Mesendoderm (in vitro differentiated cells): ENCODE measurements around the gene FAM110A. TPM values are rescaled to one million over a fixed set of nuclear protein-coding genes. Genes with fewer than 3 reads are reported as not detected.
A peak's percentile ranks its signal among the peaks of the same experiment; 100 is the strongest.
"Not testable (repeated sequence)": the region's sequence is repeated elsewhere in the genome, so short reads cannot be mapped to it uniquely, and the experiment has no call there.

ENCODE experiments used
- DNase-seq: peaks from one replicate; pipeline ENCODE4 v3.0.0; 2013
- H2AK5ac ChIP-seq: 2 replicates; pipeline ENCODE4 v1.6.1; 2013; ENCODE audit warnings: low read length, inconsistent platforms
- H2BK120ac ChIP-seq: 2 replicates; pipeline ENCODE4 v1.6.1; 2013; ENCODE audit warnings: low read depth, mild to moderate bottlenecking, low read length, moderate library complexity, mixed read lengths
- H2BK15ac ChIP-seq: replicated peaks from 2 replicates; pipeline ENCODE4 v1.6.1; 2013; ENCODE audit warnings: low read depth, mild to moderate bottlenecking, moderate library complexity
- H2BK5ac ChIP-seq: 2 replicates; pipeline ENCODE4 v1.6.1; 2013; ENCODE audit warnings: low read length, inconsistent platforms
- H3K18ac ChIP-seq: 2 replicates; pipeline ENCODE4 v1.6.1; 2013; ENCODE audit warnings: mild to moderate bottlenecking, low read length, mixed read lengths
- H3K23ac ChIP-seq: one replicate; pipeline ENCODE4 v1.6.1; 2013; ENCODE audit warnings: low read length
- H3K27ac ChIP-seq: 2 replicates; pipeline ENCODE4 v1.5.1; 2013; ENCODE audit warnings: low read depth, mild to moderate bottlenecking, inconsistent platforms, low read length, moderate library complexity
- H3K27me3 ChIP-seq: 2 replicates; pipeline ENCODE4 v1.6.1; 2013; ENCODE audit warnings: low read length, control low read depth, mild to moderate bottlenecking, inconsistent platforms; ENCODE audit not compliant: insufficient read depth, poor library complexity
- H3K36me3 ChIP-seq: 2 replicates; pipeline ENCODE4 v1.6.1; 2013; ENCODE audit warnings: low read length, inconsistent platforms; ENCODE audit not compliant: control insufficient read depth, insufficient read depth
- H3K4ac ChIP-seq: one replicate; pipeline ENCODE4 v1.6.1; 2013; ENCODE audit warnings: low read depth, mild to moderate bottlenecking, low read length, moderate library complexity
- H3K4me1 ChIP-seq: 2 replicates; pipeline ENCODE4 v1.6.1; 2013; ENCODE audit warnings: low read depth, low read length, inconsistent platforms; ENCODE audit not compliant: control insufficient read depth
- H3K4me2 ChIP-seq: 2 replicates; pipeline ENCODE4 v1.6.1; 2013; ENCODE audit warnings: low read length
- H3K4me3 ChIP-seq: 2 replicates; pipeline ENCODE4 v1.5.1; 2013; ENCODE audit warnings: mild to moderate bottlenecking, low read length
- H3K56ac ChIP-seq: one replicate; pipeline ENCODE4 v1.6.1; 2013; ENCODE audit warnings: low read length
- H3K79me1 ChIP-seq: 2 replicates; pipeline ENCODE4 v1.6.1; 2013; ENCODE audit warnings: low read length, inconsistent platforms
- H3K79me2 ChIP-seq: 2 replicates; pipeline ENCODE4 v1.6.1; 2013; ENCODE audit warnings: mild to moderate bottlenecking, low read length; ENCODE audit not compliant: control insufficient read depth, insufficient read depth
- H3K9ac ChIP-seq: 2 replicates; pipeline ENCODE4 v1.6.1; 2013; ENCODE audit warnings: low read length, inconsistent platforms
- H4K5ac ChIP-seq: one replicate; pipeline ENCODE4 v1.6.1; 2013; ENCODE audit warnings: low read length
- H4K8ac ChIP-seq: one replicate; pipeline ENCODE4 v1.6.1; 2013; ENCODE audit warnings: low read depth, mild to moderate bottlenecking, control low read depth, low read length, moderate library complexity
- WGBS: extraction: QIAGEN DNeasy Blood & Tissue Kit; methylation state at CpG from one replicate; pipeline ENCODE4 v1.1.7; 2013; ENCODE audit warnings: low lambda C conversion rate, missing lambda C conversion rate; ENCODE audit not compliant: insufficient coverage; ENCODE audit errors: extremely low coverage; 5-methylcytosine and 5-hydroxymethylcytosine counted together
- polyA plus RNA-seq, 2 experiments: library from polyadenylated mRNA; stranded (reverse); fragments of 200-250 nt; gene quantifications; one replicate each; pipeline ENCODE4 v1.2.3, GENCODE V29; 2013

Gene FAM110A
- 7.2 TPM for polyA plus RNA-seq (2013, experiment 1 of 2)
- polyA plus RNA-seq (2013, experiment 2 of 2), result 7.3 TPM

DNA sequence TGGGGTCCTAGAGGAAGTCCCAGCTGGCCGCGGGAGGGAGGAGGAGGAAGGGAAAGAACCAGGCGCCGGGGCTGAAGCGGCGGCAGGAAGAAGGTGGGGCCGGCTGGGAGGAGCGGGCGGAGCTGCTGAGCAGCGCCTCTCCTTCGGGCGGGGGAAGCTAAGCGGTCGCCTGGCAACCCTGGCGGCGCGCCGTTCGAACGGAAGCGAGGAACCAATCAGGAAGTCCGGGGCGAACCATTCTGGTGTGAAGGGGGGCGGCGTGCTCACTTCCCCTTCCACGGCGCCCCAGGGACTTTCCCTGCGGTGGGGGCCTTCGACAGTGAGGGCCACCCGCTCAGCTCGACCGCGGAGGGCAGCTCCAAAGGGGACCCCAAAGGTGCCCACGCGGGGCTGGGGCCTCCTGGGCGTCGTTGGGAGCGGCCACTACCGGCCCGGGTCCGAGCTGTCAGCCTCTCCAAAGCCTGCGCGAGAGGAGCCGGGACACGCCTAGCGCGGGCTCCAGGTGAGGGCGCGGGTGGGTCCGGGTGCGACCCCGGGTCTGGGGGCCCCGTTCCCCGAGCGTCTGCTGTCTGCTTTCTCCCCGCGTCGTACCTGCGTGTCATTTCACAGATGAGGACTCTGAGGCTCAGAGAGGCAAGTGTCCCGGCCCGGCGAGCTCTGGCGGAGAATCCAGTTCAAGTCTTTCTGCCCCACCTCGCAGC is at the start of gene FAM110A:
TSS of gene FAM110A (plus strand) at position 266 of the 701 bp plus-strand sequence. CDS start 11,090 bp downstream, outside the sequence.
- Histone ChIP-seq H3K36me3 (no peaks in the 10 kb centered on the region), H2AK5ac (no peak within 1 kb of the TSS), H3K9ac (peak within 1 kb of the TSS; percentile 81), H3K56ac (peak within 1 kb of the TSS; percentile 94), H3K23ac (no peak within 1 kb of the TSS), H3K4me2 (peak within 1 kb of the TSS; percentile 86), H3K4me1 (peaks cover 2% of the 10 kb centered on the region), H2BK15ac (no peak within 1 kb of the TSS), H3K79me2 (no peaks in the 10 kb centered on the region), H3K27me3 (no peaks in the 10 kb centered on the region), H2BK120ac (no peak within 1 kb of the TSS), H4K5ac (no peak within 1 kb of the TSS), H3K79me1 (no peaks in the 10 kb centered on the region), H3K4ac (no peak within 1 kb of the TSS), H2BK5ac (peak within 1 kb of the TSS; percentile 95), H4K8ac (no peak within 1 kb of the TSS), H3K27ac (peak within 1 kb of the TSS; percentile 67), H3K18ac (peak within 1 kb of the TSS; percentile 77), H3K4me3 (peak within 1 kb of the TSS; percentile 47)
- peak; percentile 97 for DNase-seq
- WGBS, result no CpG with 5 or more reads among the region's 64 CpGs

DNA sequence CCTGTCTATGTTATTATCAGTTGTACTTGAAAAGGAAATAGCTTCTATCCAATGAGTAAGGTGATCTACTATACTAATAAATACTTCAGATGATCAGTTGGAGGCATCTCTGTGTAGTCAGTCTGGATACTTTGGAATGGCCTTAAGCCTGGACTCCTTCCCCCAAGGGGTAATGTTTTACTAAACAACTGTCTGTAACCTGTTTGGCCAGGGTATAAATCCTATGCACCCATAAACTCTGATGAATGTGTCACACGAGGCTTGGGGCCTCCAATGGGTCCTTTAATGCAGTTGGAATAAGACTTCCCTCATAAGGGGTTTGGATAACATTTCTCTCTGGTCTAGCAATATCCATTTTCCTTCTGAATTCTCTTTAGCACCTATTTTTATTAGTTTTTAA is 45.7 kb upstream of the FAM110A start:
- no peaks in the 10 kb centered on the region for H3K36me3 ChIP-seq
- H3K4me3 ChIP-seq, result no peak overlapping the region
- H3K4ac ChIP-seq, result no peak overlapping the region
- H3K18ac ChIP-seq, result no peak overlapping the region
- H2BK15ac ChIP-seq, result no peak overlapping the region
- H3K4me1 ChIP-seq, result no peaks in the 10 kb centered on the region
- H2AK5ac ChIP-seq, result no peak overlapping the region
- no peak overlapping the region for H3K27ac ChIP-seq
- H4K8ac ChIP-seq, result no peak overlapping the region
- H3K27me3 ChIP-seq, result no peaks in the 10 kb centered on the region
- DNase-seq, result no peak
- H3K79me2 ChIP-seq, result no peaks in the 10 kb centered on the region
- H3K56ac ChIP-seq, result no peak overlapping the region
- no CpG with 5 or more reads among the region's 1 CpG for WGBS
- no peak overlapping the region for H3K4me2 ChIP-seq
- no peak overlapping the region for H2BK5ac ChIP-seq
- no peak overlapping the region for H4K5ac ChIP-seq
- no peaks in the 10 kb centered on the region for H3K79me1 ChIP-seq
- H2BK120ac ChIP-seq, result no peak overlapping the region
- no peak overlapping the region for H3K9ac ChIP-seq
- H3K23ac ChIP-seq, result no peak overlapping the region

DNA sequence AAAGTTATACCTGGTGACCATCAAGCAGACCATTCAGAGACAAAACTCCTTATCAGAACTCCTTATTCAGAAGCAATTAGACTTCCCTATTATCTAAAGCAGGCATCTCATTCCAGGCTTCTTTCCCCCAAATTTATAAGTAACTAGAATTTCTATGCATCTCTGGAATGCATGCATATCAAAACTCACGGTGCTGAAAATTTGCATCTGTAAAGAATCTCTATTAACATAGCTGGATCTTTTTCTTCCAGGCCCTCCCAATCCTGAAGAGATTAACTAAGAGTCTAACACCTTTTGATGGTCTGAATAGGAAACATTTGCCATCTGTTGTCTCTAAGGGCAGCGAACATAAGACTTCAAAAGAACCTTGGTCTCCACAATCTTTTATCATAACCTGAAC is 42.5 kb upstream of the FAM110A start:
- Histone ChIP-seq H3K4ac (no peak overlapping the region), H4K8ac (no peak overlapping the region), H3K79me1 (no peaks in the 10 kb centered on the region), H3K4me2 (no peak overlapping the region), H3K4me1 (no peaks in the 10 kb centered on the region), H3K4me3 (no peak overlapping the region), H3K79me2 (no peaks in the 10 kb centered on the region), H2BK15ac (no peak overlapping the region), H4K5ac (no peak overlapping the region), H3K27ac (no peak overlapping the region), H3K56ac (no peak overlapping the region), H3K23ac (no peak overlapping the region), H2BK5ac (no peak overlapping the region), H2AK5ac (no peak overlapping the region), H3K27me3 (no peaks in the 10 kb centered on the region), H3K9ac (no peak overlapping the region), H2BK120ac (no peak overlapping the region), H3K18ac (no peak overlapping the region), H3K36me3 (no peaks in the 10 kb centered on the region)
- no peak for DNase-seq
- no CpG with 5 or more reads among the region's 2 CpGs for whole genome bisulfite sequencing

DNA sequence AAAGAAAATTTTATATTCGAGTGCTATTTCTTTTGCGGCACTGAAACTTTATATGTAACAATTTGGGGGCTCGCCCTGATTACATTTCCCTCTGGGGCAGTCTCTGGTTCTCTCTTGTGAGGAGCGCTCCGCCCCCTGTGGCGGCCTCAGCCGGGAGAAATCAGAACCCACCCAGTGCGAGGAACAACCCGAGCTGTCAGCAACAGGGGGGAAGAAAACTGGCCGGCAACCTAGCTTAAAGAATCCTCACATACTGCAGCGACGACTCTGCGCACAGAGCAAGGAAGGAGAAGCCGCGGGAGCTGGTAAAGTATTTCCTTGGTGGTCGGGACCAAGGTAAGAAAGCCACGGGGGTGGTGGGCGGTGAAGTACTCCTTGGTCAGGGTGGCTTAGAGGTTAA is 41.3 kb upstream of the FAM110A start:
- Histone ChIP-seq H2BK5ac (no peak overlapping the region), H2BK120ac (no peak overlapping the region), H3K27me3 (no peaks in the 10 kb centered on the region), H3K18ac (no peak overlapping the region), H3K4me3 (no peak overlapping the region), H4K5ac (no peak overlapping the region), H3K4ac (no peak overlapping the region), H3K79me2 (no peaks in the 10 kb centered on the region), H2AK5ac (no peak overlapping the region), H4K8ac (no peak overlapping the region), H2BK15ac (no peak overlapping the region), H3K79me1 (no peaks in the 10 kb centered on the region), H3K4me1 (no peaks in the 10 kb centered on the region), H3K23ac (no peak overlapping the region), H3K36me3 (no peaks in the 10 kb centered on the region), H3K27ac (no peak overlapping the region), H3K4me2 (no peak overlapping the region), H3K56ac (no peak overlapping the region), H3K9ac (no peak overlapping the region)
- no peak for DNase-seq
- no CpG with 5 or more reads among the region's 18 CpGs for WGBS

DNA sequence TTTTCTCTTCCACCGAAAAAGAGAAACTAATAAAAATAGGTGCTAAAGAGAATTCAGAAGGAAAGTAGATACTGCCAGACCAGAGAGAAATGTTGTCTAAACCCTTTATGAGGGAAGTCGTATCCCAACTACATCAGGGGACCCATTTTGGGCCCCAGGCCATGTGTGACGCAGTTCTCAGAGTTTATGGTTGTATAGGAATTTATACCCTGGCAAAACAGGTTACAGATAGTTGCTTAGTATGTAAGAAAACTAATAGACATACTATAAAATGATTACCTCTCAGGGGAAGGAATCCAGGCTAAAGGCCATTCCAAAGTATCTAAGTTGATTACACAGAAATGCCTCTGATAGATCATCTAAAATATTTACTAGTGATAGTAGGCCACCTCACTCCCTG is 36.6 kb upstream of the FAM110A start:
- Histone ChIP-seq H4K8ac (no peak overlapping the region), H2AK5ac (no peak overlapping the region)
- no peak for DNase-seq

DNA sequence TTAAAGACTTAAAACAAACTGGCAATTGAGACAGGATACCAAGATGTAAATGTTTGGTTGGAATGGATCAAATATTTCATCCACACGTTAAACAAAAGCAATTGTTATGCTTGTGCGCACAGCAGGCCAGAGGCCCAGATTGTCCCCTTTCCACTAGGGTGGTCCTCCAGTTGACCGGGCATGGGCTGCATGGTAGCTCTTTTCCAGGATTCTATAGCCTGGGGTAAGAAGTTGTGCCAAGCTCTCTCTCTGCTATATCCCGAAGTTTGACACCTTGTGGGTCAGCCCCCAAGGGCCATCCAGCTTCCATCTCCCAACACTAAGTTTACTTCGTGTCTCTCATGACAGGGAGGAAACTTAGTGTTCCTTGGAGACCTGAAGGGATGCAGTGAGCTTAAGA is 34.8 kb upstream of the FAM110A start:
- DNase-seq, H3K56ac ChIP-seq, H3K9ac ChIP-seq, H3K4ac ChIP-seq, H2BK5ac ChIP-seq, H2BK120ac ChIP-seq, H2BK15ac ChIP-seq, H3K79me1 ChIP-seq, H2AK5ac ChIP-seq, H4K8ac ChIP-seq, H3K36me3 ChIP-seq, H4K5ac ChIP-seq, H3K4me1 ChIP-seq, H3K23ac ChIP-seq, H3K4me3 ChIP-seq, H3K4me2 ChIP-seq, H3K79me2 ChIP-seq, H3K18ac ChIP-seq, H3K27ac ChIP-seq, H3K27me3 ChIP-seq: not testable (repeated sequence)
- WGBS, result no CpG with 5 or more reads among the region's 5 CpGs

More for the DNA sequence above, 36.6 kb upstream of the FAM110A start:
- no peak overlapping the region for H2BK15ac ChIP-seq
- no peaks in the 10 kb centered on the region for H3K79me2 ChIP-seq
- no peak overlapping the region for H3K27ac ChIP-seq
- H3K27me3 ChIP-seq, result no peaks in the 10 kb centered on the region
- H3K4me3 ChIP-seq, result no peak overlapping the region
- H3K9ac ChIP-seq, result no peak overlapping the region
- no peak overlapping the region for H3K18ac ChIP-seq
- no peak overlapping the region for H2BK5ac ChIP-seq
- no peaks in the 10 kb centered on the region for H3K4me1 ChIP-seq
- no peak overlapping the region for H3K23ac ChIP-seq
- no CpG with 5 or more reads among the region's 3 CpGs for WGBS
- no peak overlapping the region for H3K4me2 ChIP-seq
- H3K4ac ChIP-seq, result no peak overlapping the region
- H4K5ac ChIP-seq, result no peak overlapping the region
- H2BK120ac ChIP-seq, result no peak overlapping the region
- H3K79me1 ChIP-seq, result no peaks in the 10 kb centered on the region
- no peaks in the 10 kb centered on the region for H3K36me3 ChIP-seq
- H3K56ac ChIP-seq, result no peak overlapping the region
